ENCODE results near the gene FGFR2.

FGFR2 gene

DNA sequence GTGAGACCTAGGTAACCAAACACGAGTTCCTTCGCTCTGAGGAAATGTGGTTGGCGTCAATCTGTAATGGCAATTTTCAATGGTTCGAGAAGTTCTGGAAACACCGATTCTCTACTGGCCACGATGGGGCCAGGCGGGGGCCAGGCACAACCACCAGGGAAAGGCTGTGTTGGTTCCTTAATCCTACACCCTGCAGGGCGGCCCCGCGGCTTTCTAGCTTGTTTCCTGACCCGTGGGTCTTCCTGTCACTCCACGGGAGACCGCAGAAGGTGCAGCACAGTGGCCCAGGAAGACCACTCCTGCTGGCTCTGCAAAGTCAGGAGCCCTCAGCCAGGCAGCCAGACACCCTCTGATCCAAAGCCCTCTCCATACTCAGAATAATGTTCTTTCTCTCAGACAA lies 113.4 kb downstream of the FGFR2 start:
- DNase-seq, result no peak

DNA sequence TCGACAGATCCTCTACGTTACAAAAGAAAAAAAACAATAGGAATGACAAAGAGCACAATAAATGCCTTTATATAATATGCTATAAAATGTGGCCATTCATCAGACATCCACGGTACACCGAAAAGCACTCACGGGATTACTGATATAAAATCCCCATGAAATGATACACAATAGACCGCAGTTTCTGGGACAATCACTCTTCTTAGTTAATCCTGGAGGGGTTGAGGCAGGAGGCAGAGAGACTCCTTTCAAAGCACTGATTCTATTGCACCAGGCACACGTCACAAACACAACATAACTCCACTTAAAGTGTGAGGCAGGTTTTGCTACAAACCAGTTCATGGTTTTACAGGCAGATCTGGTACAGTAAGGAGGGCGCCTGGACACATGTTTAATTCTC lies 113.8 kb downstream of the FGFR2 start:
- DNase-seq, result no peak

DNA sequence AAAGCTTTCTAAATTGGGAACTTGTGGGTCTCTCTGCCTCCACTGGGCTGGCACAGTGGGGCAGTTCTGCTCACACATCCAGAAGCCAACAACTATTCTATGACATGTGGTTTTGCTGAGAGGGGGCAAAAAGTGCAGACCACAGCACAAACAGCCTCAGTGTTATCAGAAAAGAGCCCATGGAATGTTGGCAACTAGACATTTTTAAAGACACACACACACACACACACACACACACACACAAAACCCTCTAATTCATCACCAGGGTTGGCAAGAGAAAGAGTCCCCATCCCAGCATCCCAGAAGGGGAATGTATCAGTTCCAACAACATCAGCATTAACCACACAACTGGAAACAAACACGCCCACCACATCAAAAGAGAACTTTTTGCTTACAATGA lies 117.1 kb downstream of the FGFR2 start:
- peak; percentile 37 for DNase-seq

DNA sequence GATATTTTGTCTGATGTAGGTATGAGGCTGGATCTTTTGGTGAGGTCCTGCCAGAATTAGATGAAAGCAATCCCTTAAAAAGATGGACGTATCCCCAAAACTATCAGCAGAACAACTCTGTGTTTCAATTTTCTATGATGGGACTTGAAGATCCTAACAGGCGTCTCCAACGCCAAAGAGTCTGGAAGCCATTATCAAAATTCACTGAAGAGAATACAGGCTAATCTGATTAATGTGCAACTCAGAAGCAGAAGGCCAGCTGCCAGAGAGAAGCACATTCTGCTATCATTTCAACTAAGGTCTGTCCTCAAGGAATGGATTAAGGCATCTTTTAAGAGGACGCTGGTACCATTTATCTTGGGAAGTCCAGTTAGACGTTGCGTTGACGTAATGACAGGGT lies 119.7 kb downstream of the FGFR2 start:
- DNase-seq, result no peak

DNA sequence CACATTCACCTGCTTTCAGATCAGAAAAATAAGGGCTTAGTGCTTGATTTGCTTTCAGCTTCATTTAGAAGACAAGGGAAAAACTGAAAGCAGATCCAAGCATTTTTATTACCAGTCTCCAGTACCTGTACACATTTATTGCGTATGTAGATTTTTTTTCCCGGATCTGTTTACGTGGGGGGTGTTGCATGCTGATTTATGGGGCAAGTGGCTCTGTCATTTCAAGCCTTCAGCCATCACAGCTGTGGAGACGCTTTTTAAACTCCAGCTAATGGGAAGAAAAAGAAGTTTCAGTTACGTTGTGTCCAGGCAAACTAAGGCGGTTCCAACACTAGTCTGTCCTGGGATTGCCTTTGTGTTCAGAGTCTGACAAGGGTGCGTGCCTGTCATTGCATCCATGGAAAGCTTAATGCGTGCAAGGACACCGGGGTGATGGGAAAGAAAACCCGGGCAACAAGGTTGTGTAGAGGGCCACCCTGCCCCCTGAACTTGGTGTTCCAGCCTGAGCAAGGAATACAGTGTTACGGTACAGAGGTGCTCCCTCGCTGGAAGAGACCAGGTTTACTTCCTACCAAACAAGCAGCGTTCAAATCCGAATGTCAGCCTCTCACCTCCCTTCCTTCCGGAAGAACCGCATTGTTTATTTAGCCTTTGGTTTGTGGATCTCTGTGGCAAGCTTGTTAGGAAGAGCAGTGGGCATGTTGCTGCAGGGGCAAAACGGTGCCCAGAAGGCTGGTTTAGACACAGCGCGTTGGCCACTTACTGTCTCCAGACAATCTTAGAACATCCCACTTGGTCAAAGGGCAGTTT lies 128.2 kb downstream of the FGFR2 start:
- no peak for DNase-seq

DNA sequence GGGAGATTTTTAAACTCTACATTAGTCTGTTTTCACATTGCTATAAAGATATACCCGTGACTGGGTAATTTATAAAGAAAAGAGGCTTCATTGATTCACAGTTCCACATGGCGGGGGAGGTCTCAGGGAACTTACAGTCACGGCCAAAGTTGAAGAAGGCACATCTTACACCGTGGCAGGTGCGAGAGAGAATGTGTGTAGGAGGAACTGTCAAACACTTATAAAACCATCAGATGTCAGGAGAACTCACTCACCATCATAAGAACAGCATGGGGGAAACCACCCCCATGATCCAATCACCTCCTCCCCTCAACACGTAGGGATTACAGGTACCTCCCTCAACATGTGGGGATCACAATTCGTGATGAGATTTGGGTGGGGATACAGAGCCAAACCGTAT lies 129.5 kb downstream of the FGFR2 start:
- no peak for DNase-seq

DNA sequence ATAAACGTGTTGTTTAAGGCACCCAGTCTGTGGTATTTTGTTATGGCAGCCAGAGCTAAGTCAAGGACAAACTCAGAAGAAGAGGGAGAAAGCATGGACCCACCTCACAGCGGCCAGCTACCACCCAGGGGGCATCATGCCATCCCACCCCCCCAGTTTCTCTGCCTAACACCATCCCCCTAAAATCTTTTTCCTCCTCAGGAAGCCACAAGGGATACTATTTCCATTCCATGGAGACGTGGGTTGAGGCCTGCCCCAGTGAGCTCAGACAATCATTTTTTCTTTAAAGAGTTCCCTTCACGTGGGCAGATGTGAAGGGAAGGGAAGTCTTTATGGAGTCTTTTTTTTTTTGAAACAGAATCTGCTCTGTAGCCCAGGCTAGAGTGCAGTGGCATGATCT lies 131.8 kb downstream of the FGFR2 start:
- no peak for DNase-seq

DNA sequence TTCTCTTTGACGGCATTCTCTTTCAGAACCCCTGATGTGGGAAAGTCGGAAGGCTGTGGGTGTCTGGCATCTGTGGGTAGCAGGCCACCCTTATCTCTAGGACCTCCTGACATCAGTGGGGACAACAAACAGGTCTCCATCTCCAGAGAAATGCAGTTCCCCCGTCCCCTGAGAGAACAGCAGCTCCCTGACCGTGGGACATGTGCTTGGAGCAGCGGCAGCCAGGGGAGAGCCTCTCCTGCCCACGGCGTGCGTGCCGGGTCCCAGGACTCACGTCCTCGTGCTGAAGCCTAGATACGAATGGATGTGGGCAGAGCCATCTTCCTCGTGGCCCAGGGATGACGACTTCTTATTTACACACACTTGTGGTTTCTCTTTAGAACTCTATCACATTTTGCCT lies 133.0 kb downstream of the FGFR2 start:
- DNase-seq, result no peak

DNA sequence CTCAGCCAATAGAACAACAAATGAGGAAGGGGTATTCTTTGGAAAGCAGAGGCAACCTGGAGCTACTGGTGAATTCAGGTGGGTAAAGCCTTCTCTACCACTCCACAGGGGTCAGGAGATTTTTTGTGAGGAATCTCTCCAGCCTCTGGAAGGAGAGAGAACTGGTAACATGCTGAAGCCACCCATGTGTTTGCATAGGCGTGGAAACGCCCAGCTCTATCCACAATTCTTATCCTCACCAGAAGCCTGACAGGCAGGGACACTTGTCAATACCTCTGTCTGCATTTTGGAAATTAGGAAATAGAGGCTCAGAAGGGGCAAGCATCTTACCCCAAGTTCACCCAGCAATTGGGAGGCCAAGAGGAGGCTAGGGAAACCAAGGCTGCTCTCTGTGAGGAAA lies 133.7 kb downstream of the FGFR2 start:
- no peak for DNase-seq

DNA sequence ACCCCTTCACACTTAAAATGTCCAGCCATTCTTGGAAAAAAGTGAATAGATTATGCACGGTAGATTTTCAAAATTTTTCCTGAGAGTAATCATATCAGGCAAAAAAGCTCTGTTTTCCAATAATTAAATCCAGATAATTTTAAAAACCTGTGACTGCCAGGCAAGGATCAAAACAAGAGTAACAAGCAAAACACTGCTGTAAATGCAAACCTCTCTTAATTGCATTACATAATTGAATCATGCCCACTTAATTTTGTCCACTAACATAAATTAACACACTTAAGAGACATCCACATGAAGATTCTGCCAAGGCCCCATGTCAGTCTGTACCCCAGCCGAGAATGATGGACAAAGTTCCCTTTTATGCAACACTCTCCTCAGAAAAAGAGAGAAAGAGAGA lies 135.3 kb downstream of the FGFR2 start:
- DNase-seq, result no peak

DNA sequence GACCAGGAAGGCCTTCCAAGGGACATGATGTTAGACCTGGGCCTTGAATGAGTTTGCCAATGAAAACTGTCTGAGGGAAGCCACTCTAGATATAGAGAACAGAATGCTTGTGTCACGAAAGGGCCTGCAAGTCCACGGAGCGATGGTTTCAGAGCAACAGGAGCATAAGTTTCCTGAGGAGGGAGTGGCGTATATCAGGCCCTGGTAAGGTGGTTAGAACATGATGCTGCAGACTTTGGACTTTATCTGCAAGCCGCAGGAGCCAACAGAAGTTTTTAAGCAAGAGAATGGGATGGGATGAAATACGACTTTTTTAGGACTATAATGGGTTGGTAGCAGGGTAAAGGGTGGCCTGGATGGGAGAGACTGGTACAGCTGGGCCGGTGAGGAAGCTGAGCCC lies 136.0 kb downstream of the FGFR2 start:
- DNase-seq, result no peak

DNA sequence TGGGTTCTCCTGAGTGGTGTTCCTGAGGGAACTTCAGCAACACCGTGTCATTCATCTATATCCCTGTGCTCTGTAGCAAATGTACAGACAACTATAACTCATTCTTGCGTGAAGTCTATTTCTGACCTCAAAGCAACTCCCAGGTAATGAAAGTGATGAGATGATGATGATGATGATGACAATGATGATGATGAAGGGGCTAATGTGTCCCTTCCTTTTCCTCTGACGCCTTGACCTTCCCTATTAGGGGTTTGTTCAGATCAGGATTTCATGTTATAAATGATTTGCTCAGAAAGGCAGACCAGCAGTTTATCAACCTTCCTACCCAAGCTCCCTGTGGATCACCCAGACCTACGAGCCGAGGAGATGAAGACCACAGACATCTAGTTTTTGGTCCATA lies 136.9 kb downstream of the FGFR2 start:
- DNase-seq, result no peak

DNA sequence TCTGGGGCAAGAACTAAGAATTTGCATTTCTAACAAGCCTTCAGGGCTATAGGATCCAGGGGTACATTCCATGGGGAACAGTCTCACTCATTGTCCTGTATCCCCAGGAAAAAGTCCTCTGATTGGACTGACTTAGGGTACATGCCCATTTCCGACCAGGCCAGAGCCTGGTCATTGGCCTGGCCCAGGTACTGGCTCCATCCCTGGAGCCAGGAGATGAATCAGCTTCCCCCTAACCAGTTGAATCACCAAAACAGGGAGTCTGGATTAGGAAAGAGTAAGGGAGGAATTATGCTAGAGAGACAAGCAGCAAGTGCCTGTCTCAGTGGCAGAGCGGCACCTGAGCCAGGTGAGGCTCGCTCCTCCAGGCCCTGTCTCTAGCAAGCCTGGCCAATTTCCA lies 137.5 kb downstream of the FGFR2 start:
- no peak for DNase-seq

DNA sequence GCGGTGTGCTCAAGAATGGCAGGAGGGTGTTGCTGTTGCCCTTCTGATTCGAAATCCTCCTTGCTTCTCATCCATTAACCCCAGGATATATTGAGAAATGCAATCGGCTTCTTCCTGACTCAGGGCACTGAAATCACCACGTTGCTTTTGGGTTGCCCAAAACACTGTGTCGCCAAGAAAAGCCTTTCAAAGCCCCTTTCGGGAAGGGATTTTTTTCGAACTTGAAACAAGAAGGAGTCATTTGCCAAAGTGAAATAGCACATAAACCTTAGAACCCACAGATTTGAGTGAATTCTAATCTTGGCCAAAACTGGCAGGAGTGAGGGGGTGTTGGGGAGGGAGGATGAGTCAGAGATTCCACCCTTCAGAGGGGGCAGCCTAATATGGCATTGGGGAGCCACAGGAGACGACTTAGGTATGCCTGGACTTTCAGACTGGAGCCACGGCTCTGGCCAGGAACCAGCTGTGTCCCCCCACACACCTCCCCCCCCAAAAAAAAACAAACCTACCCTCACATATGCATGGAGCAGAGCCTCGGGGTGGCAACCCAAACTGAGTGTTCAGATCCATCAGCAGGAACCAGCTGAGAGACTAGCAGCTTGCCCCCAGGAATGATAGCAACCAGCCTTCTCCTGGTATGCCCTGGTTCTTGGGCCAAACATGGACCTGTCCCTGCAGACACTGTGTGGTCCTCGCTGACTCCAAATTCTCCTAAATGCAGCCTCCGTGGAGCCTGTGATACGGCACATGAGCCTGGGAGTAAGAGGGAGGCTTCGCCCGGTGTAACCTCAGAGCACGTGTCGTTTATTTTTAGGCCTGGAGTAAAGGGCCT lies 138.4 kb downstream of the FGFR2 start:
- DNase-seq, result peak; percentile 82

DNA sequence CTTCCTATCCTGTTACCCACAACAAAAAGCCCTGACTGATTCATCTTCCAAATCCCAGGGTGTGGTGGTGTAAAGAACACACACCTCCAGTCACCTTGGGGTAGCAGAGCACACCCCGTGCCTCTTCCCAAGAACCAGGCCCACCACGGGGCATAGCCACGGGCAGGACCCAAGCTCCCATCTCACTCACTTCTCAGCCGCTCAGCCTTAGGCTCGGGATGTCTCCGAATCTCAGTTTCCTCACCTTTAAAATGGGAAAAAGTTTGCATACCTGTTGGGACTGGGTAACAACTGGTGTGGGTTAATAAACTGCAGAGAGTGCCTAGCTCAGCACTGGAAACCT lies 139.0 kb downstream of the FGFR2 start:
- no peak for DNase-seq

DNA sequence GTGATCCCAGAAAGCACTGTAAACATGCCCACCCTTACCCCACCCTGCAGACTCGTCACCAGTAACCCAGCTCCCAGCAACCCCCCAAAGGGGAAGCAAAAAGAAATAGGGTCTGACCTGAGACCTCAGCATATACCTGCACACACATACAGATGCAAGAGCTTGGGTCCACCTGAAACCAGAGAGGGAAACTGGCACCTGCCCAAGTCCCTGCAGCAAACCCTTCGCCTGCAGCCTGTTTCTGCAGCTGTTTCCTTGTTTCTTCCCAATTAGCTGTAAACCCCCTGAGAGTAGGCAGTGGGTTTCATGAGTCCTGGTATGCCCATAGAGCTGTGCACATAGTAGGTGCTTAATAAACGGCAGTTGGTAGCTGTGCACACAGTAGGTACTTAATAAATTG lies 140.5 kb downstream of the FGFR2 start:
- no peak for DNase-seq

DNA sequence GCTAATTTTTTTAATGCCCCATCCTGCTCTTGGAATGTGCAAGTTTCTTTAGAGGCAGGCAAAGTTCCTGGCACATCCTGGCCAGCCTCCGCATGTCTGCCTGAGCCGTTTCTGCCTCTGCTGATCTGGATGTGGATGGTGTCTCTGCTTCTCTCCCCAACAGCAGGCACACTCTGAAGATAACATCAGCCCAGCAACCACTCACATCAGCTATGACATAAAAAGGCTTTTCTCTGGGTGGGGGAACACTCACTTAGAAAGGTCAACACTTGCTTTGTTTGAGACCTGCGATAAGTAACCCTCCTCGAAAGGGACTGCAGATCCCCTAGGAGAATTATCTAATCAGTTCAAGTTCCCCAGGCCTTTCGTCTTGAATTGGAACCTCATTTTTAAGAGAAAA lies 142.9 kb downstream of the FGFR2 start:
- DNase-seq, result no peak

DNA sequence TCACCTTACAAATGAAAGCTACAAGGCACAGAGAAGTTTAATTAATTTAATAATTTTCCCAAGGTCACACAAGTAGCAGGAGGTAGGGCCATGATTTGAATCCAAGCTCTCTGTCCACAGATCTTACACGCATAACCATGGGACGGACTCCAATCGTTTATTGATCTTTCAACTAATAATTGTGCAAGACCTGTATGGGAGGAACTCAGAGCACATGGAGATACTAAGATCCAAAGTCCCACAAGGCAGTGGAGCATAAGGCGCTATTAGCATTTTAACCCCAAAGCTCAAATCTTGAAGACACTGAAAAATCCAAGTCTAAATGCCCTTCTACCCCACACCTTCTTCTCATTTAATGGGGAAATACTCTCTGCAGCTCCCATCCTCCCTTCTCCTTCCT lies 143.5 kb downstream of the FGFR2 start:
- DNase-seq, result no peak

DNA sequence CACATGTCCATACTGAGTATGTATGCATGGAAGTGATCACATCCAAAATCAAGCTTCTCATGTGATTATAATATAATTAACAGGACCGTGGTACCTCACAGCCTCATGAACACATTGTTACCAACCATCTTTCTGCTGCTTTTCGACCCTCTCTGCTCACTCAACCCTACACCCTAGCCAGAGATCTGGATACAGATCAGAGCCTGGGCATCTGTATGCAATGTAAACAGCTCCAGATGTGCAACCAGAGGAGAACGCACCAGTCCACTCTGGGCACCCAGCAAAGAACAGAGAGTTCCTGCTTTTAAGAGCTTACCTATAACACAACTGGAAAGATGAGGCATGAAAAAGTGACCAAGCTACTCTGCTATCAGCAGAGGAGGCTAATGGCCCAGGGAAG lies 145.1 kb downstream of the FGFR2 start:
- DNase-seq, result no peak

DNA sequence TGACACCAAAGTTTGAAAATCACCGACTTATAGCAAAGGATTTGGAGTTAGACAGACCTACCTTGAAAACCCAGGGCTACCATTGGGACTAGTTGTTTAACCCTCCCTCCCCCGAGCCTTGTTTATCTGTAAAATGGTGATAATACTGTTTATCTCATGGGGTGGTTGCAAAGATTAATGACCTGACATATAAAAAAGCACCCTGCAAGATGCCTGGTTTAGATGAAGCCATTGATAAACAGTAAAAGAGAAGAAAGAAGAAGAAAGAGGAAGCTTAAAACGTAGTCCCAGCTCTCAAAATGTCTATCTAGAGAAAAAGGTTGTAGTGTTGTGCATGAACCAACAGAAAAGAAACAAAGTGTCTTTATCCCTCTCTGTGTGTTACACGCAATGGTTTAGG lies 145.7 kb downstream of the FGFR2 start:
- DNase-seq, result no peak

DNA sequence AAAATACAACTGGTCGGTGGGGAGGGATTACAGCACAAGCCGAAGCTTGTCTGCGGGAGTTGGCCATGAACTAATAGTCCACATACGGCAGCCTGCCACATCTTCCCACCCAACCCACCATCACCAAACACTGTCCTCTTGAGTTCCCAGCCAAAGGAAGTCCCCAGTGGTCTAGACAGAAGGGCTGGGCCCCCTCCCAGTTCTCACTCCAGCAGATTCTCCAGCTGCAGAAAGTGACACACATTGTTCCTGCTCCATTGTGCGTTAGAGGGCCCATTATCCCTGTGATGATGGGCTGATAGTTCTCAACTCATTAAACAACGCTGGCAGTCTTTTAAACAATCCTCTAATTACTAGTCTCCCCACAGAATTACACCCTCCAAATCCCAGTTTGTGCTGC lies 148.0 kb downstream of the FGFR2 start:
- no peak for DNase-seq

DNA sequence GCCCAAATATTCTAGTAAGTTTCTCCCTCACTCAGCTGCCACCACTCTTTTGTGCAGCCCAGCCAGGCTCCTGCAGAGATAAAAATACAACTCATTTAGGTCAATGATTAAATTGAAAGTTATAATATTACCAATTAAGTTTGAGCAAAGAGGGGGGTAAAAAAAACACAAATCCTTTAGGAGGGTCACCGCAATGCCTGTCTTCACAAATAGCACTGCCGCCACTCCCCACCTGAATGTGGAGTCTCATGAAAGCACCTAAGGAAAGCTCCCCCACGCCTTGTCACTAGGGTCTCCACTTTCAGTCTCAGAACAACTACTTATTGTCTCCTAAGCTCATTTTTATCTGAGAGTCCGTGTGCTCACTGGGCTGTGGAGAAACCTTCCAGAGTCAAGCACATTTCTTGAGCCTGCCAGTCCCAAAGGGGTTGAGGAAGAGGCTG lies 148.7 kb downstream of the FGFR2 start:
- DNase-seq, result no peak

DNA sequence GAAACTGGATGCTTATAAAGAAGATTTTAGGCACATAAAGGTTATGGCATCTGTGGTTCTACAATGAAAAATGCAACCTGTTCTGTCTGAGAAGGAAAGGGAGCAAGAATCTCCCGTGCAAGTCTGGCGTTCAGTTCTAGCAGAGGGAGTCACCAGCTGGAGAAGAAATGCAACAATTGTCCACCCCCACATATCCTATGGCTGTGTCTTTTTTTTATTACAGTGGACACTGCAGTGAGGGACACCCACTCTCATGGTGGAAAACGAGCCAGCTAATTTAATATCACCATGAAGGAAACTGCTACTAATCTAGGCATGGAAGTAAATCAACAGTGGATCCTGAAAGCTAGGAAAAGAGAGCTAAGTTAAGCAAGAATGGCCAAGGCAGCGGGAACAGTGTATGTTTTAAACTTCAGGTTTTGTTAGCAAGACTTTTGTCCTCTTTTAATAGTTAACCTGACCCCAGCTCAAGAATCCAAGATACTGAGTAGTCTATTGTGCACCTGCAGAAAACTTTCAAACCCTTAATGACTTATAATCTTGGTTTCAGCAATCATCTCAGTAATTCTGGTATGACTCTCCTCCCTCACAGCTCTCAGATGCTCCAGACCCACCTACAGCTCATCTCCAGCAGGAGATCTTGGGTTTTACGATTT lies 149.3 kb downstream of the FGFR2 start:
- no peak for DNase-seq
